HepG2 (cell line): Measurements from ENCODE around the gene SACS. TPM values are rescaled to one million over a fixed set of nuclear protein-coding genes. Genes with fewer than 3 reads are reported as not detected.

ENCODE experiments used
- ATAC-seq: fragments of 200-7000 bp; cut with Tn5 transposase; 3 replicates; pipeline ENCODE4 v1.9.1; 2020; ENCODE audit warnings: mild to moderate bottlenecking, moderate library complexity
- BruUV-seq: library from RNA; stranded (reverse); fragments of 400-500 nt; replicated peaks from 2 replicates; lab custom pipeline; 2021; lab: Mats Ljungman, UMichigan
- CTCF ChIA-PET: fragments of 300-600 bp; formaldehyde crosslinking; extraction: SDS; loops from one replicate; lab custom pipeline; 2021; ENCODE audit warnings: low total read pairs, inconsistent platforms, low intra/inter-chr PET ratio; lab: Yijun Ruan, JAX
- POLR2A ChIA-PET: fragments of 350-600 bp; sonication (Branson Sonifier 250); formaldehyde crosslinking; loops from one replicate; lab custom pipeline; 2020; ENCODE audit warnings: antibody characterized with exemption, inconsistent platforms; lab: Yijun Ruan, JAX
- DNase-seq: peaks from one replicate; pipeline ENCODE4 v3.0.0-alpha.2; 2015; ENCODE audit warnings: low spot score
- FAIRE-seq: peaks from 3 replicates; lab custom pipeline; 2011; peaks lifted over from hg19 to GRCh38; lab: Jason Lieb, UNC
- H2AFZ ChIP-seq: one replicate; pipeline ENCODE4 v1.6.1; 2011; ENCODE audit warnings: low read length, inconsistent platforms
- H3K27ac ChIP-seq: fragments of 300-600 bp; 3 replicates; pipeline ENCODE4 v1.8.0; 2011; ENCODE audit warnings: mixed run types, mild to moderate bottlenecking, mixed read lengths, low read length, inconsistent platforms; ENCODE audit not compliant: insufficient read depth; ENCODE audit errors: extremely low read length
- H3K27me3 ChIP-seq, 2 experiments: fragments of 200-600 bp in 1 of 2; 2 replicates in 1 of 2; 3 replicates in 1 of 2; pipeline versions ENCODE4 v1.6.0 to v1.8.0; 2011; ENCODE audit warnings: low read length in 2 of 2, mild to moderate bottlenecking in 2 of 2, moderate library complexity in 2 of 2, inconsistent platforms in 1 of 2; ENCODE audit not compliant: insufficient read depth in 2 of 2, control insufficient read depth in 1 of 2
- H3K36me3 ChIP-seq, 2 experiments: fragments of 200-600 bp in 1 of 2; replicated peaks in 1 of 2; 2 replicates in 1 of 2; 3 replicates in 1 of 2; pipeline versions ENCODE4 v1.5.1 to v1.8.0; 2011; ENCODE audit warnings: low read length in 2 of 2, inconsistent platforms in 1 of 2; ENCODE audit not compliant: insufficient read depth in 2 of 2, control insufficient read depth in 1 of 2
- H3K4me1 ChIP-seq: 2 replicates; pipeline ENCODE4 v1.5.1; 2012; ENCODE audit warnings: low read length, inconsistent platforms; ENCODE audit not compliant: insufficient read depth
- H3K4me2 ChIP-seq: 2 replicates; pipeline ENCODE4 v1.6.0; 2011; ENCODE audit warnings: low read depth, low read length, inconsistent platforms
- H3K4me3 ChIP-seq, 3 experiments: fragments of 200-600 bp in 1 of 3; sonication (generic), shearing (Covaris generic) in 1 of 3; replicated peaks in 1 of 3; 2 replicates each; pipeline ENCODE4 v1.5.1; 2011 to 2016; ENCODE audit warnings: low read length in 3 of 3, inconsistent platforms in 2 of 3, low read depth in 2 of 3, mild to moderate bottlenecking in 2 of 3, control low read depth in 1 of 3, mixed read lengths in 1 of 3; ENCODE audit not compliant: insufficient read depth in 1 of 3
- H3K79me2 ChIP-seq: one replicate; pipeline ENCODE4 v1.6.1; 2011; ENCODE audit warnings: low read length, inconsistent platforms; ENCODE audit not compliant: insufficient read depth
- H3K9ac ChIP-seq: 2 replicates; pipeline ENCODE4 v1.6.0; 2011; ENCODE audit warnings: mild to moderate bottlenecking, low read depth, low read length, inconsistent platforms; ENCODE audit not compliant: insufficient read depth
- H3K9me3 ChIP-seq: 2 replicates; pipeline ENCODE4 v1.5.1; 2012; ENCODE audit warnings: mild to moderate bottlenecking, low read length
- H4K20me1 ChIP-seq: 2 replicates; pipeline ENCODE4 v1.6.0; 2011; ENCODE audit warnings: inconsistent platforms, mild to moderate bottlenecking, low read length, moderate library complexity; ENCODE audit not compliant: insufficient read depth
- GFI1 ChIP-seq: sonication (generic); formaldehyde crosslinking; IDR thresholded peaks from 2 replicates; pipeline ENCODE4 v1.5.0; 2020; ENCODE audit warnings: missing genetic modification reagents, mild to moderate bottlenecking, borderline replicate concordance
- KDM2A ChIP-seq: sonication (generic); formaldehyde crosslinking; IDR thresholded peaks from 2 replicates; pipeline ENCODE4 v1.4.0; 2020; ENCODE audit warnings: low read depth, missing genetic modification reagents, borderline replicate concordance
- KLF6 ChIP-seq: IDR thresholded peaks from 2 replicates; pipeline ENCODE4 v1.8.0; 2016; ENCODE audit warnings: missing biosample characterization, missing genetic modification reagents
- PHF21A ChIP-seq: sonication (generic); formaldehyde crosslinking; IDR thresholded peaks from 2 replicates; pipeline ENCODE4 v1.5.0; 2020; ENCODE audit warnings: mild to moderate bottlenecking, missing genetic modification reagents
- PHF8 ChIP-seq: sonication (generic); formaldehyde crosslinking; IDR thresholded peaks from 2 replicates; pipeline ENCODE4 v1.5.0; 2020; ENCODE audit warnings: missing genetic modification reagents
- RCOR2 ChIP-seq: IDR thresholded peaks from 2 replicates; pipeline ENCODE4 v1.6.1; 2016; ENCODE audit warnings: missing biosample characterization, missing genetic modification reagents
- SKIL ChIP-seq: sonication (generic); formaldehyde crosslinking; IDR thresholded peaks from 2 replicates; pipeline ENCODE4 v1.8.0; 2022; ENCODE audit warnings: missing genetic modification reagents, mild to moderate bottlenecking, moderate library complexity, borderline replicate concordance
- SMAD3 ChIP-seq: sonication (generic); formaldehyde crosslinking; IDR thresholded peaks from 2 replicates; pipeline ENCODE4 v1.4.0; 2020; ENCODE audit warnings: missing genetic modification reagents
- SP2 ChIP-seq: sonication (generic); formaldehyde crosslinking; IDR thresholded peaks from 2 replicates; pipeline ENCODE4 v1.5.1; 2020; ENCODE audit warnings: mild to moderate bottlenecking, missing genetic modification reagents
- SRY ChIP-seq: sonication (generic); formaldehyde crosslinking; IDR thresholded peaks from 2 replicates; pipeline ENCODE4 v1.8.0; 2022; ENCODE audit warnings: mild to moderate bottlenecking, missing genetic modification reagents
- XRCC5 ChIP-seq: fragments of 200-400 bp; formaldehyde crosslinking; optimal IDR thresholded peaks from 2 replicates; pipeline ENCODE3; 2017; ENCODE audit warnings: mild to moderate bottlenecking, low read length
- ZMYM4 ChIP-seq: sonication (generic); formaldehyde crosslinking; IDR thresholded peaks from 2 replicates; pipeline ENCODE4 v1.8.1; 2023; ENCODE audit warnings: mild to moderate bottlenecking, missing genetic modification reagents
- ZNF138 ChIP-seq: sonication (generic); formaldehyde crosslinking; IDR thresholded peaks from 2 replicates; pipeline ENCODE4 v1.5.0; 2020; ENCODE audit warnings: mild to moderate bottlenecking, low read depth, missing genetic modification reagents
- ZNF430 ChIP-seq: sonication (generic); formaldehyde crosslinking; IDR thresholded peaks from 2 replicates; pipeline ENCODE4 v1.9.0; 2021; ENCODE audit warnings: mild to moderate bottlenecking, missing genetic modification reagents
- ZNF549 ChIP-seq: sonication (generic); formaldehyde crosslinking; IDR thresholded peaks from 2 replicates; pipeline ENCODE4 v1.5.0; 2020; ENCODE audit warnings: missing genetic modification reagents
- ZNF737 ChIP-seq: sonication (generic); formaldehyde crosslinking; IDR thresholded peaks from 2 replicates; pipeline ENCODE4 v1.5.0; 2020; ENCODE audit warnings: missing genetic modification reagents, mild to moderate bottlenecking, borderline replicate concordance
- ZNF816 ChIP-seq: sonication (generic); formaldehyde crosslinking; IDR thresholded peaks from 2 replicates; pipeline ENCODE4 v1.8.0; 2022; ENCODE audit warnings: missing genetic modification reagents, mild to moderate bottlenecking, borderline replicate concordance
- WGBS: methylation state at CpG from one replicate; pipeline ENCODE4 v1.1.6; 2017; ENCODE audit warnings: low lambda C conversion rate; 5-methylcytosine and 5-hydroxymethylcytosine counted together
- in situ Hi-C: cut with HindIII; loops from 2 replicates; pipeline ENCODE4 v1.10.0; 2017; ENCODE audit warnings: low pct_unique_long_range_greater_than_20kb; ENCODE audit not compliant: extremely low pct_ligation_motif_present
- intact Hi-C: fragments of 100-400 bp; cut with micrococcal nuclease; formaldehyde crosslinking; loops from one replicate; pipeline ENCODE4 v1.10.0; 2022; ENCODE audit not compliant: unreplicated experiment
- polyA plus RNA-seq, 8 experiments: library from polyadenylated mRNA; depleted of rRNA in 3 of 8; stranded (reverse) in 7 of 8; unstranded in 1 of 8; fragments of >200 nt; fragmentation: Illumina TruSeq in 4 of 8; extraction: Trizol in 4 of 8; gene quantifications; 2 replicates each; pipeline versions ENCODE4 v1.2.1 to v1.2.3, GENCODE V29; 2011 to 2016; ENCODE audit warnings: low read depth in 4 of 8, missing spikeins in 1 of 8, mixed read lengths in 1 of 8; ENCODE audit not compliant: insufficient read depth in 1 of 8
- total RNA-seq, 5 experiments: library from RNA; depleted of rRNA; stranded (reverse); fragments of >200 nt; fragmentation: Illumina TruSeq; extraction: Trizol; gene quantifications; 2 replicates each; pipeline ENCODE4 v1.2.3, GENCODE V29; 2016; ENCODE audit warnings: low read depth in 1 of 5
- TF ChIP-seq, protein P1 (sequence below): sonication (generic); formaldehyde crosslinking; IDR thresholded peaks from 2 replicates; pipeline ENCODE4 v1.4.0; 2020; ENCODE audit warnings: missing genetic modification reagents, low read depth, mild to moderate bottlenecking, borderline replicate concordance
- TF ChIP-seq, protein P2 (sequence below): IDR thresholded peaks from 2 replicates; pipeline ENCODE4 v1.6.1; 2012; ENCODE audit warnings: inconsistent platforms

The SACS gene
- total and polyA plus RNA-seq, 2 of the 13 experiments (the other 11 are each of a cell fraction or from before 2014, with no cell fraction given), result 4.0 to 15.7 TPM

DNA sequence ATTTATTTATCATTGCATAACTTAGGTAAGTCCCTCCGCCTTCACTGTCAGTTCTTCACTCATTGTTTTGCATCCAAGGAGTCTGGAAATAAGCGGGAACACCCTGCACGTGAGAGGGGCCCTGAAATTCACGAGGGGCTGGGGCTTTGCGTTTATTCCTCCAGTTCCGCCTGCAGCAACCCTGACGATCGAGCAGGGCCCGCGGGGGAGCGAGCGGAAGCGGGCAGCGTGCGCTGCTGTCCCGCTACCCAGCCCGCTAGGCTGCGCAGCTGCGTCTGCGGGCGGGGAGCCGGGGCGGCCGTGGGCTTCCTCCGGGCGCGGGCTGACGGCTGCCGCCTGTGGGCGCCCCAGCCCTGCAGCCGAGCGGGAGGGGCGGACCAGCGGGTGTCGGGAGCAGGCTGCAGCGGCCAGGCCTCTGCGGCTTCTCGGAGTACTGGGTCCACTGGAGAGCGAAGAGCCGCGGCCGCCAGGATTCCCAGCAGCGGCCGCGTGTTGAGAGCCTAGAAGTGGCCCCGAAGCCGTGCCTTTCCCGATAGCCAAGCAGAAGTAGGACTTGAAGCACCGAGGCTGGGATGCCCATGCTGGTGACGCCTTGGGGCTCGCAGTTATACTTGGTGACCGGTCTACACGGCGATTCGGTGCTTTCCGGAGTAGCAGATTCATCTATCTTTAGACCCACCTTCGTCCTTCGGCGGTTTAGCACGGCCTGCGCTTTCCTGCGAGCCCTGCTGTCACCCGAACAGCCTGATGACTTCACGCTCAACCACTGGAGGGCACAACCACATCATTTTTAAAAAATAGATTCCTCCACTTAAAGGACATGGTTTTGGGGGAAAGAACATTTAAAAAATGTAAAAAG is 32.9 kb upstream of the SACS start:
- H2AFZ ChIP-seq, result peak overlapping the region; percentile 93
- H3K27me3 ChIP-seq, result peaks cover 0 to 5% of the 10 kb centered on the region in 2 experiments; a peak in 2 of 5 replicates
- peak overlapping the region; percentile 59; the same call in 1 of the 2 replicates for H3K9ac ChIP-seq
- H3K4me3 ChIP-seq, result peak overlapping the region; percentile 40 to 79 (median 50)
- ATAC-seq (peak; percentile 97), DNase-seq (peak; percentile 54), FAIRE-seq (no peak)
- ChIA-PET CTCF (interaction anchor here (1.1 to 2.9 kb wide), 5 partner anchors 104 to 433 kb away, joined by 3 to 12 read pairs (median 3); partner anchors contain the start of genes MIPEP and TNFRSF19), POLR2A (no interaction called here)
- H3K4me2 ChIP-seq, result peak overlapping the region; percentile 97
- no peaks in the 10 kb centered on the region for H3K9me3 ChIP-seq
- H4K20me1 ChIP-seq, result no peaks in the 10 kb centered on the region
- H3K36me3 ChIP-seq, result no peaks in the 10 kb centered on the region
- H3K4me1 ChIP-seq, result peaks cover 25% of the 10 kb centered on the region
- no peak overlapping the region for H3K27ac ChIP-seq
- intact Hi-C loops (loop anchor here (1.0 to 10.0 kb wide), 7 partner anchors 104 to 421 kb away; partner anchors contain the start of genes MIPEP and TNFRSF19), in situ Hi-C loops (loop anchor here (5.0 to 10.0 kb wide), 3 partner anchors 111 to 408 kb away; no protein-coding TSS in a partner anchor)
- BruUV-seq, result TSS peak; percentile 50
- H3K79me2 ChIP-seq, result no peaks in the 10 kb centered on the region
- WGBS, result 6% methylated on average over 24 of the region's 64 CpGs
- TF ChIP-seq ZNF138 (CRISPR knock-in tag), result 0 out of 2 replicates have a peak, but pooled peaks have one; percentile 60
- no peak for TF ChIP-seq ZNF549 (CRISPR knock-in tag)
- TF ChIP-seq PHF8 (CRISPR knock-in tag), result peak; percentile 50
- TF ChIP-seq, protein P1, sequence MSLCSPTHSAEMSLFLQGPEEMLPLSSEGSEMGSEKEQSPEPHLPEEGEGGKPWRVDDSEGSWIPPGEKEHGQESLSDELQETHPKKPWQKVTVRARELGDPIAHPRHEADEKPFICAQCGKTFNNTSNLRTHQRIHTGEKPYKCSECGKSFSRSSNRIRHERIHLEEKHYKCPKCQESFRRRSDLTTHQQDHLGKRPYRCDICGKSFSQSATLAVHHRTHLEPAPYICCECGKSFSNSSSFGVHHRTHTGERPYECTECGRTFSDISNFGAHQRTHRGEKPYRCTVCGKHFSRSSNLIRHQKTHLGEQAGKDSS (CRISPR knock-in tag), result peak; percentile 57; the same call in 1 of the 2 replicates
- TF ChIP-seq RCOR2 (CRISPR knock-in tag), result no peak
- peak; percentile 56 for TF ChIP-seq XRCC5
- 0 out of 2 replicates have a peak, but pooled peaks have one; percentile 39 for TF ChIP-seq SRY (CRISPR knock-in tag)
- peak; percentile 46 for TF ChIP-seq ZNF430 (CRISPR knock-in tag)
- TF ChIP-seq, protein P2, sequence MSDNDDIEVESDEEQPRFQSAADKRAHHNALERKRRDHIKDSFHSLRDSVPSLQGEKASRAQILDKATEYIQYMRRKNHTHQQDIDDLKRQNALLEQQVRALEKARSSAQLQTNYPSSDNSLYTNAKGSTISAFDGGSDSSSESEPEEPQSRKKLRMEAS, result peak; percentile 78
- 0 out of 2 replicates have a peak, but pooled peaks have one; percentile 23 for TF ChIP-seq SP2 (CRISPR knock-in tag)
- peak; percentile 41; the same call in 1 of the 2 replicates for TF ChIP-seq KLF6 (CRISPR knock-in tag)
- TF ChIP-seq SKIL (CRISPR knock-in tag), result no peak
- peak; percentile 55; the same call in 1 of the 2 replicates for TF ChIP-seq ZMYM4 (CRISPR knock-in tag)
- TF ChIP-seq KDM2A (CRISPR knock-in tag), result 0 out of 2 replicates have a peak, but pooled peaks have one; percentile 32
- 0 out of 2 replicates have a peak, but pooled peaks have one; percentile 40 for TF ChIP-seq GFI1
- TF ChIP-seq PHF21A (CRISPR knock-in tag), result peak; percentile 68
- TF ChIP-seq SMAD3 (CRISPR knock-in tag), result 0 out of 2 replicates have a peak, but pooled peaks have one; percentile 49
- no peak for TF ChIP-seq ZNF737 (CRISPR knock-in tag)
- TF ChIP-seq ZNF816 (CRISPR knock-in tag), result no peak
